OCI-LY7 (cell line): ENCODE data around the gene DYNLL1.

Source experiments
- CTCF ChIP-seq: fragments of 200-600 bp; sonication (generic); conservative IDR thresholded peaks from 2 replicates; pipeline ENCODE4 v1.5.1; 2014; ENCODE audit warnings: mild to moderate bottlenecking, antibody characterized with exemption, low read length, moderate library complexity, mixed read lengths
- EZH2phosphoT487 ChIP-seq: fragments of 200-600 bp; sonication (generic); IDR thresholded peaks from 2 replicates; pipeline ENCODE4 v1.6.1; 2018; ENCODE audit warnings: low read depth, borderline replicate concordance, mild to moderate bottlenecking, mixed run types, antibody characterized with exemption, low read length, moderate library complexity, mixed read lengths

GRCh38 chr12:120534203-120534702 is 38.3 kb downstream of the DYNLL1 start, which contains the start of gene RNF10:
- TF ChIP-seq CTCF, result no peak
- TF ChIP-seq EZH2phosphoT487, result no peak
